IPS-15b (cell line): ENCODE measurements around the gene TLR5.

Experiments used
- H3K27me3 ChIP-seq: one replicate; pipeline ENCODE4 v1.6.1; 2013; ENCODE audit warnings: low read length; ENCODE audit not compliant: control insufficient read depth, insufficient read depth
- H3K36me3 ChIP-seq: one replicate; pipeline ENCODE4 v1.6.1; 2013; ENCODE audit warnings: low read length; ENCODE audit not compliant: control insufficient read depth, insufficient read depth
- H3K4me1 ChIP-seq: one replicate; pipeline ENCODE4 v1.6.1; 2013; ENCODE audit warnings: mild to moderate bottlenecking, low read length; ENCODE audit not compliant: control insufficient read depth, insufficient read depth
- H3K4me3 ChIP-seq: one replicate; pipeline ENCODE4 v1.5.1; 2013; ENCODE audit warnings: low read depth, low read length
- H3K9ac ChIP-seq: one replicate; pipeline ENCODE4 v1.6.1; 2013; ENCODE audit warnings: low read depth, mild to moderate bottlenecking, low read length
- H3K9me3 ChIP-seq: one replicate; pipeline ENCODE4 v1.6.1; 2013; ENCODE audit warnings: mild to moderate bottlenecking, low read length; ENCODE audit not compliant: control insufficient read depth, insufficient read depth

The TLR5 gene

GRCh38 chr1:223077247-223077833, 65.7 kb downstream of the TLR5 start:
- no peaks in the 10 kb centered on the region for H3K9me3 ChIP-seq
- H3K36me3 ChIP-seq = no peaks in the 10 kb centered on the region
- H3K4me3 ChIP-seq = no peak overlapping the region
- H3K9ac ChIP-seq = no peak overlapping the region
- H3K27me3 ChIP-seq = peaks cover 5% of the 10 kb centered on the region
- H3K4me1 ChIP-seq = peaks cover 7% of the 10 kb centered on the region

GRCh38 chr1:223076362-223076761, 66.7 kb downstream of the TLR5 start:
- H3K4me3 ChIP-seq = no peak overlapping the region

GRCh38 chr1:223075834-223076233, 67.2 kb downstream of the TLR5 start:
- Histone ChIP-seq H3K4me1 (peaks cover 5% of the 10 kb centered on the region), H3K9ac (no peak overlapping the region), H3K9me3 (no peaks in the 10 kb centered on the region), H3K4me3 (no peak overlapping the region), H3K36me3 (no peaks in the 10 kb centered on the region), H3K27me3 (no peaks in the 10 kb centered on the region)

More at GRCh38 chr1:223076362-223076761, 66.7 kb downstream of the TLR5 start:
- Histone ChIP-seq H3K27me3 (no peaks in the 10 kb centered on the region), H3K4me1 (peaks cover 7% of the 10 kb centered on the region), H3K9ac (no peak overlapping the region), H3K9me3 (no peaks in the 10 kb centered on the region), H3K36me3 (no peaks in the 10 kb centered on the region)

- Histone ChIP-seq H3K27me3 (no peaks in the 10 kb centered on the region), H3K4me1 (peaks cover 5% of the 10 kb centered on the region), H3K4me3 (no peak overlapping the region), H3K9ac (no peak overlapping the region), H3K36me3 (no peaks in the 10 kb centered on the region), H3K9me3 (no peaks in the 10 kb centered on the region)
Observed at GRCh38 chr1:223074445-223075300, 68.4 kb downstream of the TLR5 start.

GRCh38 chr1:223068900-223069665, 74.0 kb downstream of the TLR5 start:
- H3K9me3 ChIP-seq = no peaks in the 10 kb centered on the region

GRCh38 chr1:223067914-223068313, 75.1 kb downstream of the TLR5 start:
- no peaks in the 10 kb centered on the region for H3K27me3 ChIP-seq
- no peaks in the 10 kb centered on the region for H3K36me3 ChIP-seq
- no peaks in the 10 kb centered on the region for H3K4me1 ChIP-seq
- no peak overlapping the region for H3K9ac ChIP-seq
- H3K4me3 ChIP-seq = no peak overlapping the region
- no peaks in the 10 kb centered on the region for H3K9me3 ChIP-seq

More at GRCh38 chr1:223068900-223069665, 74.0 kb downstream of the TLR5 start:
- H3K27me3 ChIP-seq = no peaks in the 10 kb centered on the region
- H3K9ac ChIP-seq = no peak overlapping the region
- no peak overlapping the region for H3K4me3 ChIP-seq
- H3K4me1 ChIP-seq = no peaks in the 10 kb centered on the region
- H3K36me3 ChIP-seq = no peaks in the 10 kb centered on the region

GRCh38 chr1:223066415-223066814, 76.6 kb downstream of the TLR5 start:
- Histone ChIP-seq H3K9me3 (no peaks in the 10 kb centered on the region), H3K4me3 (no peak overlapping the region), H3K9ac (no peak overlapping the region), H3K36me3 (no peaks in the 10 kb centered on the region), H3K27me3 (no peaks in the 10 kb centered on the region), H3K4me1 (no peaks in the 10 kb centered on the region)

GRCh38 chr1:223062177-223062576, 80.9 kb downstream of the TLR5 start:
- H3K4me1 ChIP-seq = no peaks in the 10 kb centered on the region
- no peak overlapping the region for H3K4me3 ChIP-seq
- H3K27me3 ChIP-seq = no peaks in the 10 kb centered on the region
- H3K9me3 ChIP-seq = no peaks in the 10 kb centered on the region
- no peaks in the 10 kb centered on the region for H3K36me3 ChIP-seq
- H3K9ac ChIP-seq = no peak overlapping the region

GRCh38 chr1:223059526-223059925, 83.5 kb downstream of the TLR5 start:
- Histone ChIP-seq H3K27me3 (no peaks in the 10 kb centered on the region), H3K9ac (no peak overlapping the region), H3K36me3 (no peaks in the 10 kb centered on the region), H3K4me1 (no peaks in the 10 kb centered on the region), H3K4me3 (no peak overlapping the region), H3K9me3 (no peaks in the 10 kb centered on the region)
